Brain microvascular endothelial cell (primary cell): ENCODE measurements around the gene UBE2R2.

ENCODE experiments used
- DNase-seq: peaks from one replicate; pipeline ENCODE4 v3.0.0-alpha.2; 2020
- H3K27ac ChIP-seq: fragments of 250-450 bp; sonication (Bioruptor Pico); 2 replicates; pipeline ENCODE4 v1.5.1; 2020; ENCODE audit warnings: mild to moderate bottlenecking, moderate library complexity
- H3K27me3 ChIP-seq: fragments of 250-450 bp; sonication (Bioruptor Pico); replicated peaks from 2 replicates; pipeline ENCODE4 v1.5.1; 2020; ENCODE audit warnings: mild to moderate bottlenecking
- H3K36me3 ChIP-seq: fragments of 250-450 bp; sonication (Bioruptor Pico); replicated peaks from 2 replicates; pipeline ENCODE4 v1.5.1; 2020; ENCODE audit warnings: mild to moderate bottlenecking
- H3K4me3 ChIP-seq: 2 replicates; pipeline ENCODE4 v1.5.1; 2011; ENCODE audit warnings: low read depth, mild to moderate bottlenecking, control low read depth, low read length, moderate library complexity
- in situ Hi-C: cut with HindIII; loops from 2 replicates; pipeline ENCODE4 v1.10.0; 2017; ENCODE audit warnings: low sequenced_read_pairs, low pct_ligation_motif_present
- TF ChIP-seq, protein P1 (sequence below): IDR thresholded peaks from 2 replicates; pipeline ENCODE4 v1.5.1; 2011; ENCODE audit warnings: low read depth, mild to moderate bottlenecking, moderate library complexity, low read length, control low read depth, inconsistent platforms; ENCODE audit errors: missing control alignments

The UBE2R2 gene

DNA sequence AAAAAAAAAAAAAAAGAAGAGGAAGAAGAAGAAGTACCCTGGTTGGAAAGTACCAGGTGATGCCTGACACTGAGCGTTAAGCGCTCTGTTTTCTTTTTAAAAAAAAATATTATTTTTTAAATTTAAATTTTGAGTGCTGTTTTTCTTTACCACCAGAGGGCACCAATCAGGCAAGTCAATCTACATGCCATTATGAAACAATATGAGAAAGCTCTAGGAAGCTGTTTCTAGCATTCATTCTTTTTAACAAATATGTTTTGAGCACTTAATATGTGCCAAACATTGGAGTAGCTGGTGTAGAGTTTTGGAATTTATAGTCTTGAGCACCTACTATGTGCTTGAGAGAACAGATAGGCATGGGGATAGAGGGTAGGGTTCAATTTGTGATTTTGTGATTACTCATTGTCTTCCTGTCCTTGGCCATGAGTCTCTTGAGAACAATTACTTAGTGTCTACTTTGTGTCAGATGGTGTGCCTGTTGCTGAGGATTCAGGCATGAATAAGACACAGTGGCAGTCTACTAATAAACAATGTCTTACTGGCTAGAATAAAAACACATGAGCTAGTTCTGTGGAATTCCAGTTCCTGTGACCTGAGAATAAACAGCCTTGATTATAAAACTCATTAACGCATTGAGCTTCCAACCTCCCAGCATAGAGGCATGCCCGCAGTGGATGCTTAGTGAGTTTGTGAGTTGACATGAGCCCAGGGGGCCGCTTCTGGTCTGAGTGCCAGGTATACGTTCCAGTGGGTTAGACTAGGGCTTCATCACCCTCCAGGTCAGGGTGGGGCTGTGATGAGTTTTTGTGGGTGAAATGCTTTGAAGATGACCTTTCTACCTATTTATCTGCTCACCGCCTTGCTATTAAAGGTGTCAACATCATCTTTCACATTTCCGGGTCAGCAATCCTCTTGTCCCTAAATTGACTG is 3.0 kb upstream of the UBE2R2 start:
- H3K36me3 ChIP-seq: no peaks in the 10 kb centered on the region
- DNase-seq: peak; percentile 59
- no peaks in the 10 kb centered on the region for H3K27me3 ChIP-seq
- H3K27ac ChIP-seq: peak overlapping the region; percentile 37
- in situ Hi-C loops: no loop called here
- no peak overlapping the region for H3K4me3 ChIP-seq
- TF ChIP-seq, protein P1, sequence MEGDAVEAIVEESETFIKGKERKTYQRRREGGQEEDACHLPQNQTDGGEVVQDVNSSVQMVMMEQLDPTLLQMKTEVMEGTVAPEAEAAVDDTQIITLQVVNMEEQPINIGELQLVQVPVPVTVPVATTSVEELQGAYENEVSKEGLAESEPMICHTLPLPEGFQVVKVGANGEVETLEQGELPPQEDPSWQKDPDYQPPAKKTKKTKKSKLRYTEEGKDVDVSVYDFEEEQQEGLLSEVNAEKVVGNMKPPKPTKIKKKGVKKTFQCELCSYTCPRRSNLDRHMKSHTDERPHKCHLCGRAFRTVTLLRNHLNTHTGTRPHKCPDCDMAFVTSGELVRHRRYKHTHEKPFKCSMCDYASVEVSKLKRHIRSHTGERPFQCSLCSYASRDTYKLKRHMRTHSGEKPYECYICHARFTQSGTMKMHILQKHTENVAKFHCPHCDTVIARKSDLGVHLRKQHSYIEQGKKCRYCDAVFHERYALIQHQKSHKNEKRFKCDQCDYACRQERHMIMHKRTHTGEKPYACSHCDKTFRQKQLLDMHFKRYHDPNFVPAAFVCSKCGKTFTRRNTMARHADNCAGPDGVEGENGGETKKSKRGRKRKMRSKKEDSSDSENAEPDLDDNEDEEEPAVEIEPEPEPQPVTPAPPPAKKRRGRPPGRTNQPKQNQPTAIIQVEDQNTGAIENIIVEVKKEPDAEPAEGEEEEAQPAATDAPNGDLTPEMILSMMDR: peak; percentile 58

DNA sequence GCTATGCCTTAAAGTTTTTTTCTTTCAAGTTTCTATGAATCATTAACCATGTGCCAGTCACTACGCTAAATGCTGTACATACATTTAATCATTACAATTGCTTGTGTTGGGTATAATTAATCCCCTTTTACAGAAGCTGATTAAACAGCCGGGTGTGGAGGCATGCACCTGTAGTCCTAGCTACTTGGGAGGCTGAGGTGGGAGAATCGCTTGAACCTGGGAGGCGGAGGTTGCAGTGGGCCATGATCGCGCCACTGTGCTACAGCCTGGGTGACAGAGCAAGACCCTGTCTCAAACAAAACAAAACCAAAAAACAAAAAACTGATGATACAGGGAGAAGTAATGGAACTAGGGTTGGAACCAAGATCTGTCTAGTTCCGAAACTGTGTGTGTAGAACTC is 1.2 kb upstream of the UBE2R2 start:
- DNase-seq: no peak
- peak overlapping the region; percentile 97 for H3K27ac ChIP-seq
- H3K36me3 ChIP-seq: no peaks in the 10 kb centered on the region
- H3K27me3 ChIP-seq: no peaks in the 10 kb centered on the region
- in situ Hi-C loops: no loop called here
- TF ChIP-seq, protein P1: no peak
- H3K4me3 ChIP-seq: no peak overlapping the region

DNA sequence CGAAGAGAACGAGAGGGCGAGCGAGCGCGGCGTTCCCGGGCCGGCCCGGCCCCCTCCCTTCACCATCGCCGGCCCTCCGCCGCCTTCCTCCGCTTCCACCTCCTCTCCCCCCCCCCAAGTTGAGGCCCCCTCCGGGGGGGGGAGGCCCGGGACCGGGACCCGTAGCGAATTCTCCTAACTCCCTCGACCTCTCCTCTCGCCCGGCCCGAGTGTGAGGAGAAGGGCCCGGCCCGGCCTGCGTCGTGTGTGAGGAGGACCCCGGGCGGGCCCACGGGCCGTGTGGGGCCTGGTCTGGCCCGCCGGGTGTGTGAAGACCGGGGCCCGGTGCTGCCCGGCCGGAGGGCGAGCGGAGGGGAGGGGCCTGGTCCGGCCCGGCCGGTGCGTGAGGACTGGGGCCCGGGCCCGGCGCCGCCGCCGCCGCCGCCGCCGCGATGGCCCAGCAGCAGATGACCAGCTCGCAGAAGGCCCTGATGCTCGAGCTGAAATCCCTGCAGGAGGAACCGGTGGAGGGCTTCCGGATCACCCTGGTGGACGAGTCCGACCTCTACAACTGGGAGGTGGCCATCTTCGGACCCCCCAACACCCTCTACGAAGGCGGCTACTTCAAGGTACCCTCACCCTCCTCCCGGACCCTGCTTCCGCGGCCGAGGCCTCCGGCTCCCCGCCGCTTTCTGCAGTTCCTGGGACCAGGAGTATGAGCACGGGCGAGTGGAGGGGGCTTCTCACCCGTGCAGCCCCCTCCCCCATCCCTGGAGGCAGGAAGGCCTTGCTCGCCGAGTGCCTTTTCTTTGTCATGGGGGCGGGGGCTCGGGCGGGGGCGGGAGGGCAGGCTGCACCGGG is 587 bp downstream of the UBE2R2 start:
- TF ChIP-seq, protein P1: peak; percentile 54

DNA sequence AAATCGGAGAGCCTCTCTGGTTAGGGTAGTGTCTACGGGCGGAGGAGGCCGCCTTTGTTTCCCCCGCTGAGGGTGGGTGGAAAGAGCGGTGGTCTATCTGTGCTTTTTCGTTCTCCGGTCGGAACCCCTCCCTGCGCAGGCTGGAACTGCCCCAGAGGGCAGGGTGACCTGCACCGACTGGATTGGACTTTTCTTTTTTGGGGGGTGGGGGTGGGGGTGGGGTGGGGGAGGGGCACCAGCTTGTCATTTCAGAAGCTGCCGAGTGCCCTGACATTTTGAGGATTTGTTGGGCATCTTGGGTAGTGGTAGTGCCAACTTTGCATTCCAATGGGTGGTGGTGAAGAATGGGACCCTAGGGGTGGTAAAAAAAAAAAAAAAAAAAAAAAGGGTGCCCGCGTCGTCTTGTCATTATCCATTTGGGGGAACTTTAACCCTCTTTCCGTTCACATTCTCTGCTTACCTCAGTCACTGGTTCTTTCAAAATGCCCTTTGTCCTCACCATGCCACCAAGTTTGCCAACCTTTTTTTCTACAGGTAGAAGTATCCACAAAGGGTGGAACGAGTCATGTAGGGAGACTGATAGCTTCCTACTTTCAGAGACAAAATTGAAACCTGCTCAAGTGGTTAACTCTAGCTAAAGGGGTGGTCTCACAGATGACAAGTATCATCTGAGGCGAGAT is 1.3 kb downstream of the UBE2R2 start:
- H3K4me3 ChIP-seq: peak overlapping the region; percentile 89
- in situ Hi-C loops: no loop called here
- TF ChIP-seq, protein P1: no peak
- H3K36me3 ChIP-seq: no peaks in the 10 kb centered on the region
- DNase-seq: no peak
- H3K27me3 ChIP-seq: no peaks in the 10 kb centered on the region
- peak overlapping the region; percentile 85 for H3K27ac ChIP-seq

More for the DNA sequence above, 587 bp downstream of the UBE2R2 start:
- in situ Hi-C loops: no loop called here
- H3K4me3 ChIP-seq: peak overlapping the region; percentile 89
- no peaks in the 10 kb centered on the region for H3K36me3 ChIP-seq
- DNase-seq: peak; percentile 70
- peak overlapping the region; percentile 85 for H3K27ac ChIP-seq
- no peaks in the 10 kb centered on the region for H3K27me3 ChIP-seq

DNA sequence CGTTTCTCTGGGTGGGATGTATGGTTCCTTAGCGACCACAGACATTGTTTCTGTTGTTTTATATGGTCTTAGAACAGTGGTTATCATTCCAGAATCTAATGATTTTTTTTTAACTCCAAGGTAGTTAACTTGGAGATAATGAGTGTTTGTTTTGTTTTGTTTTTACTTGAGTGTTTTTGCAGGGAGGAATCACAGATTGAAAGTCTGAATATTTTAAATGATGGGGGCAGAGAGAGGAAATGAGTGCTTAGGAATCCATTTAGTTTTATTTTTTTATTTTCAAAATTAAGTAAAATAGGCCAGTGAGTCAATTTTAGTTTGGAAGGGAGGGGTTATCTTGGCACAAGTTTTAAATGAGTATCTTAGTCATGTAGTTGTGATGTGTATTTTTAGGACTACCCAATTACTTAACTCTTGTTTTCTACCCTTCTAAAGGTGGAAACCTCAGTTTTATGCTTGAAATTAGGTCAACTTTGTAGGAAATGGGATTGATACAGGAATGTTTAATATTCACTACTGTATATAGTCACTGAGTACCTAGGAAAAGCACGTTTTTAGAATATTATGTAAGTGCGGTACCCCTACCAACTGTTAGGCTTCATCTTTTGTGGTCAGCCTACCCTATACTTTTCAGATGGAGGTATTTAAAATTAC is 2.0 kb downstream of the UBE2R2 start:
- in situ Hi-C loops: no loop called here
- Histone ChIP-seq H3K36me3 (no peaks in the 10 kb centered on the region), H3K4me3 (peak overlapping the region; percentile 89), H3K27me3 (no peaks in the 10 kb centered on the region), H3K27ac (peak overlapping the region; percentile 63)
- DNase-seq: no peak
- TF ChIP-seq, protein P1: no peak
